ENCODE measurements around the gene HCFC1.

The HCFC1 gene

DNA sequence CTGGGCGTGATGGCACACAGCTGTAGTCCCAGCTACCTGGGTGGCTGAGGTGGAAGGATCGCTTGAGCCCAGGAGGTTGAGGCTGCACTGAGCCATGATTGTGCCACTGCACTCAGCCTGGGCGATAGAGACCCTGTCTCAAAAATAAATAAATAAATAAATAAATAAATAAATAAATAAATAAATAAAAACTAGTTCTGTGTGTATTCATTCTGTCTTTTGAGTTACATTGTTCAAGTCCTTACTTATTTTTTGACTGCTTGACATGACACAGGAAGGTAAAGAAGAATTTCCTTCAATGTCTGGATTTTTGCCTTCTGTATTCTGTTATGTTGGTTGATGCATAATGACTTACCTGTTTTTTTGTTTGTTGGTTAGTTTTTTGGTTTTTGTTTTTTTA, 34.6 kb downstream of the HCFC1 start:
- no peak for DNase-seq

DNA sequence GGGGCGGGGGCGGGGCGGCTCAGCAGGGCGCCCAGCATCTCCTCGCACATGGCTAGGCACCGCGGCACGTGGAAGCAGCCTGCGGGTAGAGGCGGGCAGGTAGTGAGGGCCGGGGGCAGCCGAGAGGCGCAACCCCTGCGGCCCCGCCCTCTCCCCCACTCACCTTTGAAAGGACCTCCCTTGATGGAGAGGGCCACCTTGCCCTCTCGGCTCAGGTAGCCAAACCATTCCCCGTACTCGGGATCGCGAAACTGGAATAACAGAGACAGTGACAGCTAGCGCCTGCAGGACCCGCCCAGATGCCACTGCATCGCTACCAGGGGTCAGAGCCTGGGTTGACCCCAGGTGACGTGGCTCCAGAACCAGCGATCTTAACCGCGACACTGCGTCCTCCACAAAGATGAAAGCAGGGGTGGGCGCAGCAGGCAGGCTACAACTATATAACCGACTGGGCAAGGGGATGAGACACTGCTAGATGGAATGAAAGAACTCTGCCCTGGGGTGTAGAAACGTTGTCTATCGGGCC, 36.2 kb downstream of the HCFC1 start:
- DNase-seq: no peak

DNA sequence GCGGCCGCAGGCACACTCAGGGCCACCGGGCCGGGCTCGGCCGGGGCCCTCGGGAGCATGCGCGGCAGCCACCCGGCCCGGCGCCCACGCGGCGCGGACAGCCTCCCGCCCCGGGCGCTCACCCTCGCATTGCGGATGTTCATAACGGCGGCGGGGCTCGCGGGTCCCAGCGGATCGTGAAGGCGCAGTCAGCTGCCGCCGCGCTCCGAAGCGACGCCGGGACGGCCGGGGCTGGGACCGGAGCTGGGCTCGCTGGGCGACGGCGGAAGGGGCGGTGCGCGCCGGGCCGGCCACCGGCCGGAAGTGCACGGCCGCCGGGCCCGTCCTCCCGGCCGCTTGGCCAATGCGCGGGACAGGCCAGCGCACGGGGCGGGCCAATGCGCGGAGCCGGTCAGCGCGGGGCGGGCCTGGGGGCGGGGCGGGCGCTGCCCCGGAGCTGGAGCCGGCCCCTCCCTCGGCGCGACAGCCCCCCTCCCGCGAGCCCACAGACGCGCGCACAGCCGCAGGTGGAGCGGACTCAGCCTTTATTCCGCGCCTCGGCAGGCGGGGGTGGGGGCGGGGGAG, 36.8 kb downstream of the HCFC1 start, which contains the start of gene NAA10:
Gene NAA10, minus strand, starts transcription at position 276 of the 564 bp plus-strand sequence. Its CDS starts 133 bp downstream, at position 143.
- DNase-seq: peak; percentile 65

DNA sequence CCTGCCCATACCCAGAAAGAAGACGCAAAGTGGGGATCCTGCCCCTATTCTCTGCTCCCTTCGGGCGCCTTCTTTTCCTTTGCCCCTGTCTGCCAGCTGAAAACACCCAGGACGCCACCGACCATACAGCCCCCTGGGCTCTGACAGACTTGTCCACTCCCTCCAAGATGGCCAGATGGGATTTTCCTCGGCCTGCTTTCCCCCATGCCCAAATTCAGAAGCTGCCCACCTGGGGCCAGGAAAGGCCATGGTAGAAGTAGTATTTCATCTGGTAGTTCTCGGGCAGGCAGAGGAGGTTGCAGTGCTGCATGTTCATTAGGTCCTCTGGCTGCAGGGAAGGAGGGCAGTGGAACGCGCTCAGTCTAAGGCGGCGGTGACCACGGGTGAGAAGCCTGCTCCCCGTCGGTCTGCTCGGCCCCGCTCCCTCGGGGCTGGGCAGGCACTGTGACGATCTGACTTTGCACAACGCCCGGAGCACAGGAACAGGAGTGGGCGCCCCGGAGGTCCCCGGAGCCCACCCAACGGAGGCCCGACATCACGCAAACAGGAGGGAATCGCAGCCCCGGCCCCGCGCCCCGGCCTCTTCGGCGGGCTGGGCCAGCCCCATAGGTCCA, 37.4 kb downstream of the HCFC1 start:
- DNase-seq: no peak

DNA sequence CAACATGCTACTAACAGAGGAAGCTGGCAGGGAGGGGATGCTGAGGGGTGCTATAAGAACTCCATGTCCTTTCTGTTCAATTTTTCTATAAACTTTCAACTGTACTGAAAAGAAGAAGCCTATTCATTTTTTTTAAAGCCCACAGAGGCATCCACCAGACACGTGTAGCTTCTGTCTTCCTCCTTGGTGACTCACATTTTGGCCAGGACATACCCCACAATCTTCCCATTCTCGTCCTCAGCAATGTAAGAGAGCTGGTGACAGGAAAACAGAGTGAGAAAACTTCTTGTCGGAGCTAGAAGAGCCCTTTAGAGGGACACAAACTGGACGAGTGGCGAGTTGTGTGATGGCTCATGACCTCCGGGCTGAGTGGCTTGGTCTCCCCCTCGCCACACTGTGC, 37.9 kb downstream of the HCFC1 start:
- DNase-seq: no peak

DNA sequence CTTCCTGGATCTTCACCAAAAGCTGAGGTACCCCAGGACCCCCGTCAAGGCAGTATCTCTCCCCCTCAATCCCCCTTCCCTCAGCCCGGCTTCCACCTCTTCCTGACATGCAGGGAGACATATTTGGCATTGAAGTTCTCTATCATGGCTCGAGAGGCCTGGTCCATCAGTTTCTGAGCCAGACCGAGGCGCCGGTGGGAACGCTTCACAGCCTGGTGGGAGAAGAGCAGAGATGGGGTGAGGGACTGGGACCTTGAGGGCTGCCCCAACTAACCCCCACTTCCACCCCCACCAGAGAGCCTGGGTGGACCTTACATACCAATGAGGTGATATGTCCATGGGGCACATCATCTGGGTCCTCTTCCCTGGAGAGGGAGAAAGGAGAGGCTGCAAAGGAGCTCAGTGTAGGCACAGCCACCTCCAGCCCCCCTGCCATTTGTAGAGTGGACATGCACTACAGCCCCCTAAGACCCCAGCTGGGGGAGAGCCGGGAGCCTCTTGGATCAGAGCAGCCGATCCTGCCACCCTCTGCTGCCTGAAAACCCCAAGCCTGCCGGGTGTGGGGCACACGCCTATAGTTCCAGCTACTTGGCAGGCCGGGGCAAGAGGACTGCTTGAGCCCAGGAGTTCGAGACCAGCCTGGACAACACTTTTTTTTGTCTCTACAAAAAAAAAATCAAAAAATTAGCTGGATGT, 39.2 kb downstream of the HCFC1 start:
- no peak for DNase-seq

- no peak for DNase-seq
Observed at GRCh38 chrX:153931748-153932147, 39.9 kb downstream of the HCFC1 start.

- no peak for DNase-seq
Observed at GRCh38 chrX:153931151-153931550, 40.5 kb downstream of the HCFC1 start.

DNA sequence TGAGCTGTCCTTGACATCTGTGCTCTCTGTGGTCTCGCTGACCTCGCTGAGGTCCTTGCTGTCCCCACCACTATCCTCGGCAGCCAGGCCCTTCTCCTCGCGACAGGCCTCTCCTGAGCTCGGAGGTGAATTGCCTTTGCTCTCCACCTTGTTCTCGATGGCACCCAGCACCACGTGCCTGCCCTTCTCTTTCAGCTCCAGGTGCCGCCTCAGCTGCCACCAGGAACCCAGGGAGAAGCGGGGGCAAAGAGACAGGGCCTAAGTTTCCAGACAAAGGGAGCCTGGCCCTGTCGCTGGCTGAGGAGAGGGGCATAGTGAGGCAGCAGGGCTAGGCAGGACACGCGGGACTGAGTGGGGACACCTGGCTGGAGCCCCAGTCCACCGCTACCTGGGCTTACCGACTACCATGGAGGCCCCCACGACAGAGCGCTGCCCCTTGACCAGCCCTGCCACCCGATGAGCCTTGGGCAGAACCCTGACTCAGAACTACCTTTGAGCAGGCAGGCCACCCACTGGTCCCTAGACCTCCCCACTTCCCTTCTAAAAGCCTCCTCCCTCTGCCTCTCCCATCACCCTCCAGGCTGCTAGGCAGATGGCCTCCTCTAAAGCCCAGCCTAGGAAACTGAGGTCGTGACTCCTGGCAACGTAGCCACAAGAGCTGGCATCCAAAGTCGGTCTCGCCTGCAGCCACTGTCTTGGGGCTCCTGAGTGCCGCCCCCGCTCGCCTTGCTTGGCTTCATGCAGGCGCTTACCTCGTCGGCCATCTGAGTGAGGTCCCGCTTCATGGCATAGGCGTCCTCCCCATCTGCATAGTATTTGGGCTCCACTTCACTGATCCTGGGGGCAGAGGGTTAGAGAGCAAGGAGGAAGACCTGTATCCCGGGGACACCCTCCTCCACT, 41.4 kb downstream of the HCFC1 start:
- DNase-seq: no peak

DNA sequence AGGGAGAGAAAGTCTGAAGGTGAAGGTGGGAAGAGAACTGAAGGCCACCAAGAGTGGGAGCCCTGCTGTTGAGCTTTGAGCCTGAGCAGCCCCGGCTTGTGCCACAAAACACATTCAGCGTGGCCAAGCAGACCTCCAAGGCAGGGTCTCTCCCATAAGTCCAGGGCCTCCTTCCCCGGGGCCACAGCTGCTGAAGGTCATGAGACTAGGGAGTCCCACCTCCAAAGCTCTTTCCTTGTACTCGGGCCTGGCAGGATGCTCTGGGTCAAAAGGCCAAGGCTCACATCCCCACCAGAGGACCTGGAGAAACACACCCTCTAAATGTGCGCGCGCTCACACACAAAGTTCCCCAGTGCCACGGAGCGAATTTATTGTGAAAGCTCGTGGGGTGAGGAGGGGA, 42.0 kb downstream of the HCFC1 start:
- no peak for DNase-seq

DNA sequence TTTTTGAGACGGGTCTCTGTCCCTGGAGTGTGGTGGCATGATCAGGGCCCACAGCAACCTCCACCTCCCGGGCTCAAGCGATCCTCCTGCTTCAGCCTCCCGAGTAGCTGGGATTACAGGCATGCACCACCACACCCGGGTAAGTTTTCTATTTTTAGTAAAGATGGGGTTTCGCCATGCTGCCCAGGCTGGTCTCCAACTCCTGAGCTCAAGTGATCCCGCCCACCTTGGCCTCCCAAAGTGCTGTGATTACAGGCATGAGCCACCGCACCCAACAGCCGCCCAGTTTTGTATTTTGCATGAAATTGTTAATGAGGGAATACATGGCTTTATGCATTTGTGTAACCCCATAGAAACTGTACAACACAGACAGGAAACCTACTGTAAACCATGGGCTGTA, 42.8 kb downstream of the HCFC1 start:
- DNase-seq: no peak

DNA sequence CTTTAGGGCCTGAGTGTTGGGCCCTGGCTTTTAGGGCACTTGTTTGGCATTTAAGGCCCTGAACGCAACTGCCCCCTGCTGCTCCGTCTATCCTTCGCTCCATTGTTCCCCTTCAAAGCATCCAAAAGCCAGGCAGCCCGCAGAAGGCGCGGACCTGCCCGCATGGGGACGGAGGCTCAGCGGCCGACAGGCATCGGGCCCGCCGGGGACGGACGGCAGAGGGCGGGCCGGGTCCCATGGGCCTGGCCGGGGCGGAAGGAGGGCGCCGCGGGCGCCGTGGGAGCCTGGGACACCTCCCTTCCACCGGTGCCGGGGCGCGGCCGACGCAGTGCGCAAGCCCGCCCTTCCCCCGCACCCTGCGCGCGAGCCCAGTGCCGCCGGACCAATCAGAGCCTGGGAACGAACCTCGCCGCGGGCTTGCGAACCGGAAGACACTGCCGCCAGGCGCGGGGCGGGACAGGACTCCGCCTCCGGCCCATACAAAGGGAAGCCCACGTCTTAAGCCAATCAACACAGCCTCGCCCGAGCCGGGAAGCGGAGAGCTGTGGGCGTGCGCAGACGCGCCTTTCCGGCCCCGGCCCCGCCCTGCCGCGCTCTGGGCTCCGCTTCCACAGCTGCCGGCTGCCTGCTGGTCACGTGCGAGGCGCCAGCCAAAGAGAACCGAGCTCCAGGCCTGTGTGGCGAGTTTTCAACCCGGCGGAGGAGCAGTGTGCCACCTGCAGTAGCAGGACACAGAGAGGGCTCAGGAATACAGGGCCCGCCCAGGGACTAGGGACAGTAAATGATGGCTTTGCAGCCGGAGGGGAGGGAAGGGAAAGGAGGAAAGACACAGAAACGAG, 43.5 kb downstream of the HCFC1 start:
- DNase-seq: peak; percentile 93

DNA sequence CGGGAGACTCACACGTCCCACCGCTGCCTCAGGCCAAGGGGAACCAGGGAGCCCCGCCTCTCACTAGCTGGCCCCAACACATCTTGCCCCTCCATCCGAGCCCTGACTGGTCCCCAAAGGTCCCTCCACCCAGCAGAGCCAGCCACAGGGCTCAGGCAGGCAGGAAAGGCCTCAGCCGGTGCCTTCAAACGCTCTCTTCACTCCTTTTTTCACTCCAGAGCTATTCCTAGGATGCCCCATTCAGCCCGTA, 44.0 kb downstream of the HCFC1 start:
- no peak for DNase-seq

- peak; percentile 69 for DNase-seq
Observed at GRCh38 chrX:153926858-153927671, 44.6 kb downstream of the HCFC1 start.

- DNase-seq: no peak
Observed at GRCh38 chrX:153926552-153926857, 45.1 kb downstream of the HCFC1 start.

GRCh38 chrX:153925739-153926551, 45.7 kb downstream of the HCFC1 start, which contains the start of gene ARHGAP4:
ARHGAP4 (minus strand) TSS chrX:153926264; CDS start chrX:153926202, 62 bp downstream.
- peak; percentile 52 for DNase-seq

DNA sequence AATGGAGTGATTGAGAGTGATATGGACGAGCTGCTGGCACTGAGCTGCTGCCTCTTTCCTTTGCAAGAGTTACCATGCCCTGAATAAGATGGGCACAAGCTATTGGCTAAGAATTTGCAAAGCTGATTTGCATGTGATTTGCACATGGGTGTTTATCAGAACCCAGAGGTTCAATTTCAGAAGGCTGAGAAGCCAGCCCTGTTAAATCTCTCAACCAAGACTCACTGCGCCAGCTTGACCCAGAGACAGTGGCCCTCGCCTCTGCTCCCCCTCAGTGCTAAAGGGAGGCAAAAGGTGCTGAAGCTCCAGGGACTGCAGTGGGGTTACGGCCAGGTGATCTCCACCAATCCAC, 46.3 kb downstream of the HCFC1 start:
- no peak for DNase-seq

- DNase-seq: no peak
Observed at GRCh38 chrX:153924149-153924861, 47.3 kb downstream of the HCFC1 start.

DNA sequence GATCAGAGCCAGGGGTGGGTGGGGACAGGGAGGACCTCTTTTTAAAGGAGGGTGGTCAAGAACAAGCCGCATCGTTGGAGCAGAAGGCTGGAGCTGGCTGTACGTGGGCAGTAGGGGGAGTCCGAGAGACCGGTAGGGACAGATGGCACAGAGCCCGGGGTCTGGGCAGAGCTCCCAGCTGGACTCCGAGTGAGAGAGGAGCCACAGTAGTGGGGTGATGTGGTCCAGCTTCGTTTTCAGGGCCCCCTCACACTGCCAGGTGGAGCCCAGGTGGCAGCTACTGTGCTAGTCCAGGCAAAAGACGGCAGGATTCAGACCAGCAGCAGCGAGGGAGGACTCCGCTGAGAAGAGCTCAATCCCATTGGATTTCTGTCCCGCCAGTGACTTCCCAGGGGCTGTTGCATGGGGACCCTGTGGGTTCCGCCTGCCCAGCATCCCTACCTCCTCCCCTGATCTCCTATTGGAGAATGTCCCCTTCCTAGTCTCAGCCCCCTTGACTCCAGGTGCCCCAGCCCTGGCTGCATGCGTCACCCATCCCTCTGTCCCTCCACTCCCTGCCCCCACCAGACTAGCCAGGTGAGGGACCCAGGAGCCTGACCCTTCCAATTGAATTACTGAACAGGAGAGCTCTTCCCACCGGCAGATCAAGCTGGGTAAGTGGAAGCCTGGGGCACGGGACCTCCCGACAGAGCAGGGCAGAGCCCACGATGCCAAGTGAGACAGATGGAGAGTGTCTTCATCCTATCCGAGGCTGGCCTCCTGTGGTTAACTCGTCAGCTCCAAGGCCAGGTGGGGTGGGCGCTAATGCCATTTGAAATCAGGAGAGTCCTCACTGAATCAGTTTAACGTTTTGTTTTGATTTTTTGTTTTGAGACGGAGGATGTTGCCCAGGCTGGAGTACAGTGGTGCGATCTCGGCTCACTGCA, 48.4 kb downstream of the HCFC1 start:
- DNase-seq: no peak

Measured in activated CD8-positive, alpha-beta memory T cell treated with anti-CD3 and anti-CD28 coated beads, Interleukin-2, amount 50 U/mL, for 4 hours (primary cell).